Hepatic stellate cell (primary cell): ENCODE measurements around the gene RND2.

Source experiments
- DNase-seq: peaks from one replicate; pipeline ENCODE4 v3.0.0; 2011; ENCODE audit warnings: low spot score

RND2 gene

DNA sequence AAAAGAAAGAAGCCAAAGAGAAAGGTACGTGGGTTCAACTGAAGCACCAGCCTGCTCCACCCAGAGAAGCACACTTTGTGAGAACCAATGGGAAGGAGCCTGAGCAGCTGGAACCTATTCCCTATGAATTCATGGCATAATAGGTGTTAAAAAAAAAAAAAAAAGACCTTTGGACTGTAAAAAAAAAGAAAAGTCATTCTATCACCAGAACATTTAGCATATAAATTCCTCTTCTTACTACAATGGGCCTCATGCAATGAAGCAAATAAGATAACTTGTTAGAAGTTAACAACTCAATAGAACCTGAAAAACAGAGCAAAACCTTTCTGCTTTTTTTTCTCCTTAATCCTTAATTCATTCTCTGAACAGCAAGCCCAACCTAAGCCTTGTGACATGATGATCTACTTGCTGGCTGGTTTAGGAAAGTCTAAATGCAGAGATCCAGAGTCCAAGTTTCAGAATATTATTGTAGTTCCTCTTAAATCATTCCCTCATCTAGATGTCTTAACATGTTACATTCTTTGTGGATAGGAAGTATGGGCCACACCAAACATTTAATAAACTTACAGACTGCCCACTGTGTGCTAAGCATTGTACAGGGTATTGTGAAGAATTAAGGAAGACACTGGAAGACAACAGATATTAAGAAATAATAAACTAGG lies 54.7 kb downstream of the RND2 start:
- DNase-seq, result no peak
